ENCODE measurements around the gene C5orf58. TPM values are rescaled to one million over a fixed set of nuclear protein-coding genes. Genes with fewer than 3 reads are reported as not detected.

Gene C5orf58
- total and polyA plus RNA-seq, 2 donors (not counting 1 experiment from before 2014, with no cell fraction given): not detected

GRCh38 chr5:170283296-170283695 is 50.5 kb downstream of the C5orf58 start:
- CTCF ChIA-PET: interaction anchor here (0.9 to 1.8 kb wide), 8 partner anchors 9 to 138 kb away, joined by 3 to 16 read pairs (median 4); no protein-coding TSS in a partner anchor
- H3K27ac ChIP-seq (ENCODE audit: low read length in 2 of 2): no peak overlapping the region
- peaks cover 3 to 12% (median 12%) of the 10 kb centered on the region in 3 donors for H3K9me3 ChIP-seq (ENCODE audit: control extremely low read depth in 1 of 3, control insufficient read depth in 2 of 3, insufficient read depth in 1 of 3, low read length in 2 of 3)
- no peak for DNase-seq
- no peak overlapping the region for H3K9ac ChIP-seq (ENCODE audit: low read length)
- H3K27me3 ChIP-seq (replicated peaks in 1 of 4; ENCODE audit: control extremely low read depth in 1 of 4, control insufficient read depth in 3 of 4, insufficient read depth in 4 of 4, low read length in 3 of 4): peaks cover 0 to 4% (median 0%) of the 10 kb centered on the region in 4 experiments
- no peak overlapping the region for H3K4me3 Mint-ChIP-seq
- no peak for TF ChIP-seq CTCF (IDR thresholded peaks at IDR 0.05)
- TF ChIP-seq EZH2 (IDR thresholded peaks at IDR 0.05; ENCODE audit: borderline replicate concordance, insufficient read depth, low read depth, low read length, poor library complexity, severe bottlenecking): no peak
- H3K4me1 ChIP-seq (ENCODE audit: control insufficient read depth in 2 of 2, insufficient read depth in 2 of 2, low read length in 2 of 2): peaks cover 14 to 17% of the 10 kb centered on the region in 2 donors
- intact Hi-C loops (cut with micrococcal nuclease): no loop called here
- no peak overlapping the region for H3K27ac Mint-ChIP-seq
- no peak overlapping the region for H2AFZ ChIP-seq (ENCODE audit: insufficient read depth, low read depth, low read length, poor library complexity, severe bottlenecking)
- WGBS (ENCODE audit: insufficient coverage): 100% methylated on average over 1 of the region's 1 CpG
- no peak for ATAC-seq (ENCODE audit: low read depth)
- peaks cover 26% of the 10 kb centered on the region for H3K4me1 Mint-ChIP-seq
- H3K9me3 Mint-ChIP-seq (ENCODE audit: insufficient read depth): peaks cover 10% of the 10 kb centered on the region
- H3K4me2 ChIP-seq (replicated peaks; ENCODE audit: low read depth, low read length, poor library complexity, severe bottlenecking): no peak overlapping the region
- no peaks in the 10 kb centered on the region for H3K79me2 ChIP-seq (ENCODE audit: control insufficient read depth, insufficient read depth, low read length)
- POLR2A ChIA-PET: no interaction called here
- no peaks in the 10 kb centered on the region for H4K20me1 ChIP-seq (ENCODE audit: control insufficient read depth, insufficient read depth, low read length, poor library complexity, severe bottlenecking)
- H3K36me3 ChIP-seq (replicated peaks in 1 of 2; ENCODE audit: control extremely low read depth in 1 of 2, control insufficient read depth in 1 of 2, extremely low read depth in 1 of 2, insufficient read depth in 2 of 2, low read length in 1 of 2): peaks cover 0 to 4% of the 10 kb centered on the region in 2 experiments
- H3K27me3 Mint-ChIP-seq: peaks cover 3% of the 10 kb centered on the region
- H3K4me3 ChIP-seq (ENCODE audit: control extremely low read depth in 1 of 5, extremely low read depth in 1 of 5, insufficient read depth in 1 of 5, low read depth in 2 of 5, low read length in 4 of 5): no peak overlapping the region

DNA sequence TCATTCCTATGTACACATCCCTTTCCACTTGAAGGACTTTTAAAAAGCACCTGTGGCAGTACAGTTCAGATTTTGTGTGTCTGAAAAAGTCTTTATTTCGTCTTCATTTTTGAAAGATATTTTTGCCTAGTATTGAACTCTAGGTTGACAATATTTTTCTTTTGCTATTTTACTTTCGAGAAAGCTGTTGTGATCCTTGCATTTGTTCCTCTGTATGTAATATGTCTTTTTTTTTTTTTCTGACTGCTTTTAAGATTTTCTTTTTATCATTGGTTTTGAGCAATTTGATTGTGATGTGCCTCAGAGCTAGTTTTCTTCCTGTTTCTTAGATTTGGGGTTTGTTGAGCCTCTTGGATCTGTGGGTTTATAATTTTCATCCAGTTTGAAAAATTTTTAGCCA is 51.4 kb downstream of the C5orf58 start:
- Histone ChIP-seq H3K9me3 (ENCODE audit: control extremely low read depth in 1 of 3, control insufficient read depth in 2 of 3, insufficient read depth in 1 of 3, low read length in 2 of 3) (peaks cover 3 to 12% (median 12%) of the 10 kb centered on the region in 3 donors), H3K27ac (ENCODE audit: low read length in 2 of 2) (no peak overlapping the region), H3K79me2 (ENCODE audit: control insufficient read depth, insufficient read depth, low read length) (no peaks in the 10 kb centered on the region), H3K4me1 (ENCODE audit: control insufficient read depth in 2 of 2, insufficient read depth in 2 of 2, low read length in 2 of 2) (peaks cover 5 to 10% of the 10 kb centered on the region in 2 donors), H3K4me3 (ENCODE audit: control extremely low read depth in 1 of 5, extremely low read depth in 1 of 5, insufficient read depth in 1 of 5, low read depth in 2 of 5, low read length in 4 of 5) (no peak overlapping the region), H3K4me2 (replicated peaks; ENCODE audit: low read depth, low read length, poor library complexity, severe bottlenecking) (no peak overlapping the region), H2AFZ (ENCODE audit: insufficient read depth, low read depth, low read length, poor library complexity, severe bottlenecking) (no peak overlapping the region), H4K20me1 (ENCODE audit: control insufficient read depth, insufficient read depth, low read length, poor library complexity, severe bottlenecking) (no peaks in the 10 kb centered on the region), H3K36me3 (replicated peaks in 1 of 2; ENCODE audit: control extremely low read depth in 1 of 2, control insufficient read depth in 1 of 2, extremely low read depth in 1 of 2, insufficient read depth in 2 of 2, low read length in 1 of 2) (peaks cover 0 to 4% of the 10 kb centered on the region in 2 experiments), H3K27me3 (replicated peaks in 1 of 4; ENCODE audit: control extremely low read depth in 1 of 4, control insufficient read depth in 3 of 4, insufficient read depth in 4 of 4, low read length in 3 of 4) (peaks cover 0 to 4% (median 0%) of the 10 kb centered on the region in 4 experiments), H3K9ac (ENCODE audit: low read length) (no peak overlapping the region)
- ATAC-seq (ENCODE audit: low read depth) (no peak), DNase-seq (no peak)
- WGBS (ENCODE audit: insufficient coverage): no CpG with 5 or more reads among the region's 2 CpGs
- POLR2A ChIA-PET: no interaction called here
- Mint-ChIP-seq H3K4me1 (peaks cover 17% of the 10 kb centered on the region), H3K27ac (no peak overlapping the region), H3K4me3 (no peak overlapping the region), H3K9me3 (ENCODE audit: insufficient read depth) (peaks cover 10% of the 10 kb centered on the region), H3K27me3 (peaks cover 7% of the 10 kb centered on the region)
- TF ChIP-seq EZH2 (IDR thresholded peaks at IDR 0.05; ENCODE audit: borderline replicate concordance, insufficient read depth, low read depth, low read length, poor library complexity, severe bottlenecking) (no peak), CTCF (IDR thresholded peaks at IDR 0.05) (no peak)
- intact Hi-C loops (cut with micrococcal nuclease): no loop called here
- CTCF ChIA-PET: no interaction called here

Data from B cell (primary cell).